K562 (cell line): Measurements from ENCODE around the gene SFSWAP. TPM values are rescaled to one million over a fixed set of nuclear protein-coding genes. Genes with fewer than 3 reads are reported as not detected.
A peak's percentile ranks its signal among the peaks of the same experiment; 100 is the strongest.
"Not testable (repeated sequence)": the region's sequence is repeated elsewhere in the genome, so short reads cannot be mapped to it uniquely, and the experiment has no call there.

ENCODE experiments used
- ATAC-seq: fragments of 200-7000 bp; cut with Tn5 transposase; 3 replicates; pipeline ENCODE4 v1.9.1; 2020; ENCODE audit warnings: moderate library complexity
- BruUV-seq: library from RNA; stranded (reverse); fragments of 400-500 nt; replicated peaks from 2 replicates; lab custom pipeline; 2021; lab: Mats Ljungman, UMichigan
- CTCF ChIA-PET: fragments of 300-600 bp; formaldehyde crosslinking; extraction: SDS; loops from one replicate; lab custom pipeline; 2021; ENCODE audit warnings: low intra/inter-chr PET ratio; lab: Yijun Ruan, JAX
- POLR2A ChIA-PET: fragments of 300-600, 350-650 bp; sonication (Branson Sonifier 250); formaldehyde crosslinking; extraction: SDS; loops from one replicate; lab custom pipeline; 2021; ENCODE audit warnings: antibody characterized with exemption, inconsistent platforms; lab: Yijun Ruan, JAX
- DNase-seq, 4 experiments: peaks; one replicate each; pipeline versions ENCODE4 v3.0.0 to v3.0.0-alpha.2; 2011 to 2018; ENCODE audit warnings: low spot score in 3 of 4, mixed read lengths in 3 of 4; ENCODE audit errors: extremely low read depth in 1 of 4
- FAIRE-seq: peaks from 2 replicates; lab custom pipeline; 2011; peaks lifted over from hg19 to GRCh38; lab: Jason Lieb, UNC
- H2AFZ ChIP-seq: 2 replicates; pipeline ENCODE4 v1.6.0; 2011; ENCODE audit warnings: low read depth, low read length, control low read depth, inconsistent platforms
- H3K27ac ChIP-seq: fragments of 200-600 bp; 3 replicates; pipeline ENCODE4 v1.8.0; 2011; ENCODE audit warnings: low read depth, mild to moderate bottlenecking, control low read depth, inconsistent platforms, low read length, moderate library complexity, mixed read lengths; ENCODE audit errors: extremely low read depth
- H3K27me3 ChIP-seq, 2 experiments: fragments of 300-600 bp in 1 of 2; 2 replicates in 1 of 2; 3 replicates in 1 of 2; pipeline versions ENCODE4 v1.6.0 to v1.8.0; 2011; ENCODE audit warnings: inconsistent platforms in 2 of 2, low read length in 2 of 2, mild to moderate bottlenecking in 1 of 2, mixed read lengths in 1 of 2, moderate library complexity in 1 of 2; ENCODE audit not compliant: control insufficient read depth in 2 of 2, insufficient read depth in 2 of 2
- H3K36me3 ChIP-seq: fragments of 300-600 bp; 3 replicates; pipeline ENCODE4 v1.8.0; 2011; ENCODE audit warnings: mild to moderate bottlenecking, low read length, inconsistent platforms; ENCODE audit not compliant: control insufficient read depth, insufficient read depth
- H3K4me1 ChIP-seq, 2 experiments: fragments of 200-600 bp in 1 of 2; replicated peaks in 1 of 2; 2 replicates in 1 of 2; 3 replicates in 1 of 2; pipeline versions ENCODE4 v1.5.1 to v1.8.0; 2011; ENCODE audit warnings: inconsistent platforms in 2 of 2, low read length in 2 of 2, mild to moderate bottlenecking in 1 of 2, mixed read lengths in 1 of 2, moderate library complexity in 1 of 2; ENCODE audit not compliant: control insufficient read depth in 2 of 2, insufficient read depth in 2 of 2
- H3K4me2 ChIP-seq: 2 replicates; pipeline ENCODE4 v1.6.1; 2011; ENCODE audit warnings: low read length, control low read depth, inconsistent platforms, mixed read lengths; ENCODE audit not compliant: insufficient read depth
- H3K4me3 ChIP-seq: fragments of 200-600 bp; sonication (generic), shearing (Covaris generic); 2 replicates; pipeline ENCODE4 v1.5.1; 2016; ENCODE audit warnings: control low read depth, inconsistent platforms
- H3K79me2 ChIP-seq: fragments of 200-600 bp; 3 replicates; pipeline ENCODE4 v1.8.0; 2011; ENCODE audit warnings: low read length, inconsistent platforms; ENCODE audit not compliant: control insufficient read depth, insufficient read depth
- H3K9ac ChIP-seq, 2 experiments: 2 replicates each; pipeline versions ENCODE4 v1.6.0 to v1.6.1; 2011; ENCODE audit warnings: low read depth in 2 of 2, low read length in 2 of 2, control low read depth in 1 of 2, inconsistent platforms in 1 of 2, mild to moderate bottlenecking in 1 of 2, mixed read lengths in 1 of 2; ENCODE audit not compliant: insufficient read depth in 1 of 2
- H3K9me1 ChIP-seq: one replicate; pipeline ENCODE4 v1.6.0; 2011; ENCODE audit warnings: inconsistent platforms, mild to moderate bottlenecking, low read length, moderate library complexity; ENCODE audit not compliant: control insufficient read depth, insufficient read depth
- H3K9me3 ChIP-seq: replicated peaks from 2 replicates; pipeline ENCODE4 v1.5.1; 2011; ENCODE audit warnings: low read depth, low read length, inconsistent platforms; ENCODE audit not compliant: control insufficient read depth, insufficient read depth
- H4K20me1 ChIP-seq: replicated peaks from 2 replicates; pipeline ENCODE4 v1.6.1; 2011; ENCODE audit warnings: low read length, inconsistent platforms, mixed read lengths; ENCODE audit not compliant: control insufficient read depth, insufficient read depth
- ZNF431 ChIP-seq: sonication (generic); formaldehyde crosslinking; IDR thresholded peaks from 2 replicates; pipeline ENCODE4 v1.8.0; 2022; ENCODE audit warnings: mild to moderate bottlenecking, missing genetic modification reagents
- WGBS: fragments of 100-300 bp; shearing (Covaris generic); methylation state at CpG from one replicate; pipeline ENCODE4 v1.1.6; 2016; ENCODE audit warnings: low coverage, mixed read lengths; ENCODE audit not compliant: insufficient coverage; ENCODE audit errors: missing lambda C conversion rate; 5-methylcytosine and 5-hydroxymethylcytosine counted together
- in situ Hi-C: fragments of 300-500 bp; cut with MboI; formaldehyde crosslinking; loops from 4 replicates; pipeline ENCODE4 v1.15.0; 2018; ENCODE audit warnings: inconsistent platforms, mixed read lengths
- intact Hi-C: fragments of 100-400 bp; cut with micrococcal nuclease; formaldehyde crosslinking; loops from 2 replicates; pipeline ENCODE4 v1.14.2; 2022
- polyA plus RNA-seq, 8 experiments: library from polyadenylated mRNA; depleted of rRNA in 4 of 8; stranded (reverse) in 5 of 8; unstranded in 3 of 8; fragments of >200 nt; fragmentation: Nextera tagmentation in 2 of 8; fragmentation: Illumina TruSeq in 1 of 8; extraction: Ambion mirVana in 2 of 8; extraction: Trizol in 1 of 8; gene quantifications; 2 replicates each; pipeline versions ENCODE4 v1.2.1 to v1.2.3, GENCODE V29; 2011 to 2014; ENCODE audit warnings: inconsistent platforms in 1 of 8, missing spikeins in 1 of 8
- total RNA-seq, 7 experiments: library from RNA; depleted of rRNA in 6 of 7; stranded (reverse); fragments of >200 nt in 6 of 7; fragmentation: Illumina TruSeq in 2 of 7; extraction: Trizol in 2 of 7; gene quantifications; 2 replicates each; pipeline versions ENCODE4 v1.2.1 to v1.2.3, GENCODE V29; 2011 to 2021; ENCODE audit warnings: low replicate concordance in 1 of 7

SFSWAP gene
- total and polyA plus RNA-seq, 9 of the 15 experiments (the other 6 are each of a cell fraction or from before 2014, with no cell fraction given), result 2.4 to 60.4 (median 32.6) TPM

GRCh38 chr12:131742761-131743160, 31.9 kb downstream of the SFSWAP start:
- POLR2A ChIA-PET, intact Hi-C loops, H3K4me2 ChIP-seq, DNase-seq, H3K27ac ChIP-seq, FAIRE-seq, in situ Hi-C loops, BruUV-seq, H4K20me1 ChIP-seq, H2AFZ ChIP-seq, H3K9ac ChIP-seq, H3K4me1 ChIP-seq, H3K27me3 ChIP-seq, CTCF ChIA-PET, H3K4me3 ChIP-seq, ATAC-seq, H3K9me1 ChIP-seq: not testable (repeated sequence)
- whole genome bisulfite sequencing, result 100% methylated on average over 3 of the region's 3 CpGs
- Histone ChIP-seq H3K36me3 (peaks cover 88% of the 10 kb centered on the region), H3K9me3 (peaks cover 24% of the 10 kb centered on the region)
- TF ChIP-seq ZNF431, result peak; percentile 97
- TF ChIP-seq, all 486 proteins: peak for 1; not testable (repeated sequence) for 485
- H3K79me2 ChIP-seq, result not testable (repeated sequence)

DNA sequence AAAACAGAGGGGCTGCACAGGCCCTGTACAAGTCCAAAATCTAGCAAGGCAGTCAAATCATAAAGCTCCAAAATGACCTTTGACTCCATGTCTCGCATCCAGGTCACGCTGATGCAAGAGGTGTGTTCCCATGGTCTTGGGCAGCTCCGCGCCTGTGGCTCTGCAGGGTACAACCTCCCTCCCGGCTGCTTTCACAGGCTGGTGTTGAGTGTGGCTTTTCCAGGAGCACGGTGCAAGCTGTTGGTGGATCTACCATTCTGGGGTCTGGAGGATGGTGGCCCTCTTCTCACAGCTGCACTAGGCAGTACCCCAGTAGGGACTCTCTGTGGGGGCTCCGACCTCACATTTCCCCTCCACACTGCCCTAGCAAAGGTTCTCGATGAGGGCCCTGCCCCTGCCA, 32.5 kb downstream of the SFSWAP start:
- H2AFZ ChIP-seq, POLR2A ChIA-PET, H3K27ac ChIP-seq, H3K79me2 ChIP-seq, H4K20me1 ChIP-seq, in situ Hi-C loops, H3K9me1 ChIP-seq, H3K4me2 ChIP-seq, ATAC-seq, CTCF ChIA-PET, FAIRE-seq, BruUV-seq, H3K4me3 ChIP-seq, H3K4me1 ChIP-seq, H3K9ac ChIP-seq, H3K27me3 ChIP-seq, DNase-seq, intact Hi-C loops: not testable (repeated sequence)
- H3K36me3 ChIP-seq, result peaks cover 86% of the 10 kb centered on the region
- 95% methylated on average over 8 of the region's 8 CpGs for WGBS
- peaks cover 24% of the 10 kb centered on the region for H3K9me3 ChIP-seq
